HG02588 (cell line): ENCODE measurements around the gene PRPF39.
"Not testable (repeated sequence)": the region's sequence is repeated elsewhere in the genome, so short reads cannot be mapped to it uniquely, and the experiment has no call there.

ENCODE experiments used
- ATAC-seq: cut with Tn5 transposase; IDR thresholded peaks from one replicate; pipeline ENCODE4 v1.9.1; 2021; ENCODE audit warnings: mild to moderate bottlenecking, moderate library complexity; ENCODE audit not compliant: unreplicated experiment

PRPF39 gene

GRCh38 chr14:45083976-45084722 is at the start of gene PRPF39:
Gene PRPF39, plus strand, starts transcription at chr14:45084116. Its CDS starts 11,124 bp downstream, at chr14:45095240.
- peak; percentile 96 for ATAC-seq

GRCh38 chr14:45034730-45035129 is 49.2 kb upstream of the PRPF39 start:
- no peak for ATAC-seq

GRCh38 chr14:45038256-45038655 is 45.7 kb upstream of the PRPF39 start:
- ATAC-seq = no peak

GRCh38 chr14:45038865-45039264 is 45.1 kb upstream of the PRPF39 start:
- no peak for ATAC-seq

GRCh38 chr14:45039390-45039789 is 44.5 kb upstream of the PRPF39 start:
- no peak for ATAC-seq

GRCh38 chr14:45041641-45042040 is 42.3 kb upstream of the PRPF39 start:
- ATAC-seq = no peak

GRCh38 chr14:45044638-45045037 is 39.3 kb upstream of the PRPF39 start:
- no peak for ATAC-seq

GRCh38 chr14:45048385-45048784 is 35.5 kb upstream of the PRPF39 start:
- ATAC-seq = no peak

GRCh38 chr14:45051180-45051579 is 32.7 kb upstream of the PRPF39 start:
- no peak for ATAC-seq

- no peak for ATAC-seq
Measured at GRCh38 chr14:45051896-45052295, 32.0 kb upstream of the PRPF39 start.

GRCh38 chr14:45057349-45057748 is 26.6 kb upstream of the PRPF39 start:
- ATAC-seq = no peak

GRCh38 chr14:45057881-45058364 is 26.0 kb upstream of the PRPF39 start:
- no peak for ATAC-seq

- ATAC-seq = no peak
Measured at GRCh38 chr14:45060551-45060950, 23.4 kb upstream of the PRPF39 start.

- ATAC-seq = no peak
Measured at GRCh38 chr14:45065540-45065939, 18.4 kb upstream of the PRPF39 start.

- no peak for ATAC-seq
Measured at GRCh38 chr14:45065956-45066355, 18.0 kb upstream of the PRPF39 start.

GRCh38 chr14:45066667-45067066 is 17.2 kb upstream of the PRPF39 start:
- no peak for ATAC-seq

- no peak for ATAC-seq
Measured at GRCh38 chr14:45068396-45068795, 15.5 kb upstream of the PRPF39 start.

GRCh38 chr14:45070215-45070614 is 13.7 kb upstream of the PRPF39 start:
- ATAC-seq = no peak

- ATAC-seq = no peak
Measured at GRCh38 chr14:45072126-45072525, 11.8 kb upstream of the PRPF39 start.

GRCh38 chr14:45073231-45073879 is 10.6 kb upstream of the PRPF39 start:
- no peak for ATAC-seq

GRCh38 chr14:45078323-45078722 is 5.6 kb upstream of the PRPF39 start:
- no peak for ATAC-seq

- ATAC-seq = not testable (repeated sequence)
Measured at GRCh38 chr14:45080416-45080968, 3.4 kb upstream of the PRPF39 start.
